Kidney epithelial cell (primary cell): ENCODE data around the gene NELL2. TPM values are rescaled to one million over a fixed set of nuclear protein-coding genes. Genes with fewer than 3 reads are reported as not detected.

ENCODE experiments used
- DNase-seq: peaks from one replicate; pipeline ENCODE4 v3.0.0-alpha.2; 2010; ENCODE audit warnings: low read depth
- H3K27me3 ChIP-seq: 2 replicates; pipeline ENCODE4 v1.6.0; 2011; ENCODE audit warnings: low read length; ENCODE audit not compliant: control insufficient read depth, insufficient read depth
- H3K36me3 ChIP-seq: 2 replicates; pipeline ENCODE4 v1.5.1; 2011; ENCODE audit warnings: low read length; ENCODE audit not compliant: control insufficient read depth, insufficient read depth
- H3K4me3 ChIP-seq: 2 replicates; pipeline ENCODE4 v1.5.1; 2011; ENCODE audit warnings: low read depth, mild to moderate bottlenecking, control low read depth, low read length
- total RNA-seq: library from RNA; depleted of rRNA; stranded (reverse); fragments of >200 nt; gene quantifications from 2 replicates; pipeline ENCODE4 v1.2.3, GENCODE V29; 2015
- TF ChIP-seq, protein P1 (sequence below): IDR thresholded peaks from 2 replicates; pipeline ENCODE4 v1.5.1; 2011; ENCODE audit warnings: mild to moderate bottlenecking, moderate library complexity, low read length, control low read depth, inconsistent platforms; ENCODE audit not compliant: insufficient read depth, poor library complexity, severe bottlenecking

Gene NELL2
- total RNA-seq, 1 donor from 2014 or later, result 3.5 TPM

DNA sequence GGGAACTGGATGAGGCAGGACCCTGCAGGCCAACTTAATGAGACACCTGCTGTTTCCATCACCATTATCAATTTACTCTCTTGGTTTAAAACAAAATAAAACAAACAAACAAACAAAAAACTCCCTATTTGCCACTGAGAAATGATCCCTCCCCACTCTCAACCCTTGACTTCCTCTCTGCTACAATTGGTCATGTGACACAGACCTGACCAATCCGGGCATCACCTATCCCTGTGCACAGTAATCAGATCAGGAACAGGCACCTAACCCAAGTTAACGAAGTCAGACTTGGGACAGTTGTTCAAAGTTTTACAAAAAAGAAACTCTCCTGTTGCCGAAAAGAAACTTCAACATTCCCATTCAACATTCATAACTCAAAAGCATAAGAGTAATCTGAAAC is 58.4 kb downstream of the NELL2 start:
- no peak for DNase-seq
- Histone ChIP-seq H3K4me3 (no peak overlapping the region), H3K36me3 (no peaks in the 10 kb centered on the region), H3K27me3 (no peaks in the 10 kb centered on the region)
- TF ChIP-seq, protein P1, sequence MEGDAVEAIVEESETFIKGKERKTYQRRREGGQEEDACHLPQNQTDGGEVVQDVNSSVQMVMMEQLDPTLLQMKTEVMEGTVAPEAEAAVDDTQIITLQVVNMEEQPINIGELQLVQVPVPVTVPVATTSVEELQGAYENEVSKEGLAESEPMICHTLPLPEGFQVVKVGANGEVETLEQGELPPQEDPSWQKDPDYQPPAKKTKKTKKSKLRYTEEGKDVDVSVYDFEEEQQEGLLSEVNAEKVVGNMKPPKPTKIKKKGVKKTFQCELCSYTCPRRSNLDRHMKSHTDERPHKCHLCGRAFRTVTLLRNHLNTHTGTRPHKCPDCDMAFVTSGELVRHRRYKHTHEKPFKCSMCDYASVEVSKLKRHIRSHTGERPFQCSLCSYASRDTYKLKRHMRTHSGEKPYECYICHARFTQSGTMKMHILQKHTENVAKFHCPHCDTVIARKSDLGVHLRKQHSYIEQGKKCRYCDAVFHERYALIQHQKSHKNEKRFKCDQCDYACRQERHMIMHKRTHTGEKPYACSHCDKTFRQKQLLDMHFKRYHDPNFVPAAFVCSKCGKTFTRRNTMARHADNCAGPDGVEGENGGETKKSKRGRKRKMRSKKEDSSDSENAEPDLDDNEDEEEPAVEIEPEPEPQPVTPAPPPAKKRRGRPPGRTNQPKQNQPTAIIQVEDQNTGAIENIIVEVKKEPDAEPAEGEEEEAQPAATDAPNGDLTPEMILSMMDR, result no peak

DNA sequence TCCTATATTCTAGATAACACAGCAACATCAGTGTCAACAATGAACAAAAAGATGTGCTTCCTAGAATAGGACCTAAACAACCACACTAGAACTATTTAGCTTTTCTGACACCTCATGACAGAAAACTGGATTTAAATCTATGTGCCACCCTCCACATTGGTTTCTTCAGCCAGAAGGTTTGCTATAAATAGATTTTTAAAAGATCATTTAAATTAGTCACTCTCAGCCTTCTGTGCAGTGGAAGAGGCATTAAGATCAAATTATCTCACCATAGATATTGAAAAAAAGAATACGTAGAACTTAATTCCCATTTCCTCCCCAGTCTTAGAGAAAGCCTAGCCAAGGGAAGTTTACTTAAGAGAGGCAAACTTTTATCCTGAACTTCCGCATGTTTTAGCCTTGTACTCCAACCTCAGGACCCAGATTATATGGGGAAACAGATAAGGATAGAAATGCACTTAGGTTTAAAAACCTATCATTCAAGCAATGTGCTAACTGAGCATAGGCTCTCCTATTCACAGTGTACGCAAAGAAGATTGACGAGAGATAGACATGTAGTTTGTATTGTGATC is 59.6 kb downstream of the NELL2 start:
- TF ChIP-seq, protein P1, result no peak
- DNase-seq, result no peak
- H3K4me3 ChIP-seq, result no peak overlapping the region
- H3K36me3 ChIP-seq, result no peaks in the 10 kb centered on the region
- no peaks in the 10 kb centered on the region for H3K27me3 ChIP-seq

DNA sequence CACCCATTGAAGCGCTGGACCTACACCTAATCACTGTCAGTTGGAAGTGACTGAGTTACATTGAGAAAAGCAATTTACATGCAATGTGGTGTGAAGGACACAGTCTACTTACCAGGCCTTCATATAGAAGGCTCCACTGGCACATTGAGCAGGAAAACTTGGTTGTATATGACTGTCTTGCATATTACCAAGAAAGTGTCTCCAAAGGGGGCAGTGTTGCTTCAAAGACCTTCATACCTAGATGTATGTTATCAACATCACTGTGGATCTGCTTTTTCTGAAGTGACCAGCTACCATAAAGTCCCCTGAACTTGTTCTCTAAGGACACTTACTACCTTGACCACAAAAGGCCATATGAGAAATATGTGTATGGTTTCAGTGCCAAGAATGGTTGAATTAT is 64.1 kb downstream of the NELL2 start:
- Histone ChIP-seq H3K36me3 (no peaks in the 10 kb centered on the region), H3K27me3 (no peaks in the 10 kb centered on the region), H3K4me3 (no peak overlapping the region)
- TF ChIP-seq, protein P1, result peak; percentile 28
- DNase-seq, result no peak

DNA sequence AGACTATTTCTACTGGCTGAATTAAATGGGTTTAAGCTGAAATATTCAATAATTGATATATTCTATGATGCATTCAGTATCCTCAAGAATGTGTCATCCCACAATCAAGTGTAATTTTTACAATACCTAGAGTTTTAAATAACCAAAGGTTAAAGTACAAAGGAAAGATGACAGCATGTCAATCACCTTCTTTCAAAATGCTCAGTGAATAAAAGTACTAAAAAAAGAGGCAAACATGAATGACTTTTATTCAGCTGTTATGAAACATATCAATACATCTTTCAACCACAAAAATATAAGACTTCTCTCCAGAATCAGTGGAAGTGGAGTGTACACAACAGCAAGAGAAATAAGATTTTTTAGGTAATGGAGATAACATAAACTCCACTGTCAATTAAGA is 72.0 kb downstream of the NELL2 start:
- H3K36me3 ChIP-seq, result no peaks in the 10 kb centered on the region
- TF ChIP-seq, protein P1, result no peak
- no peak overlapping the region for H3K4me3 ChIP-seq

DNA sequence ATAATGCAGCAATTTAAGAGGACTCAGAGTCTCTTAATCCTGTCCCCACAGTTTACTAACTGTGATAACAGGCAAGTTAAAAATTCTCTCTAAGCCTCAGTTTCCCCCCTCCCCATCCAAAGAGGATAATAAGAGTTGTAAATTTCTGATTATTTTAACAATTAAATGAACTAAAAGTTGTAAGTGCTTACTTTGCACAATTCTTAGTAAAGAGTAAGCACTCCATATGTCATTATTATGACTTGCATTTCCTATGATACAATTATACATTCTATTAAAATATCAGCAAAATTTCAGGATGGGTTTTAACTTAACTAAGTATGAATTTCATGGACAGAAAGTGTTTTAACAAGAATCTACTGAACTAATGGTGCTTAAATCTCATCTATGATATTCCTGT is 80.1 kb downstream of the NELL2 start:
- DNase-seq, result no peak
- no peaks in the 10 kb centered on the region for H3K36me3 ChIP-seq
- TF ChIP-seq, protein P1, result no peak
- H3K4me3 ChIP-seq, result no peak overlapping the region
- no peaks in the 10 kb centered on the region for H3K27me3 ChIP-seq

More for the DNA sequence above, 72.0 kb downstream of the NELL2 start:
- no peak for DNase-seq
- H3K27me3 ChIP-seq, result no peaks in the 10 kb centered on the region

DNA sequence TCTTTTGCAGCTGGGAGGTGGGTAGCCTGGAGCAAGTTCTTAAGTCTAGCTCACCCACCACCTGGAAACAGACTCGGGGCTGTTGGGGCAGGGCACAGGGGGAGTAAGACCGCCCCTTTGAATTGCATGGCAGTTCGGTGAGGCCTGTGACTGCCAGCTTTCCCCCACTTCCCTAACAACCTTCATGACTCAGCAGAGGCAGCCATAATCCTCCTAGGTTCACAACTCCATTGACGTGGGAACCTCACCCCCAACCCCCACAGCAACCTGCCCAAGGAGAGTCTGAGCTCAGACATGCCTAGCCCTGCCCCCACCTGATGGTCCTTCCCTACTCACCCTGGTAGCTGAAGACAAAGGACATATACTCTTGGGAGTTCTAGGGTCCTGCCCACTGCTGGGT is 87.4 kb downstream of the NELL2 start:
- H3K4me3 ChIP-seq, result no peak overlapping the region
- H3K36me3 ChIP-seq, result no peaks in the 10 kb centered on the region
- H3K27me3 ChIP-seq, result no peaks in the 10 kb centered on the region
- TF ChIP-seq, protein P1, result no peak
- DNase-seq, result no peak
